BJ (cell line): ENCODE results near the gene FTO. TPM values are rescaled to one million over a fixed set of nuclear protein-coding genes. Genes with fewer than 3 reads are reported as not detected.

Experiments used
- CTCF ChIA-PET: fragments of 350-600 bp; formaldehyde crosslinking; extraction: SDS; loops from one replicate; lab custom pipeline; 2021; ENCODE audit warnings: antibody characterized with exemption, inconsistent platforms; lab: Yijun Ruan, JAX
- POLR2A ChIA-PET: fragments of 300-600 bp; sonication (Branson Sonifier 250); formaldehyde crosslinking; extraction: SDS; loops from one replicate; lab custom pipeline; 2021; ENCODE audit warnings: antibody characterized with exemption; lab: Charles Lee
- DNase-seq: peaks from one replicate; pipeline ENCODE4 v3.0.0-alpha.2; 2011; ENCODE audit warnings: low read depth
- H3K27me3 ChIP-seq: 2 replicates; pipeline ENCODE4 v1.6.0; 2011; ENCODE audit warnings: low read length; ENCODE audit not compliant: control insufficient read depth, insufficient read depth
- H3K36me3 ChIP-seq: 2 replicates; pipeline ENCODE4 v1.5.1; 2011; ENCODE audit warnings: low read length; ENCODE audit not compliant: control insufficient read depth, insufficient read depth
- H3K4me3 ChIP-seq: 2 replicates; pipeline ENCODE4 v1.5.1; 2011; ENCODE audit warnings: low read depth, mild to moderate bottlenecking, control low read depth, low read length
- polyA plus RNA-seq: library from polyadenylated mRNA; depleted of rRNA; stranded (reverse); fragments of >200 nt; gene quantifications from 2 replicates; pipeline ENCODE4 v1.2.3, GENCODE V29; 2011
- TF ChIP-seq, protein P1 (sequence below): IDR thresholded peaks from 2 replicates; pipeline ENCODE4 v1.5.1; 2011; ENCODE audit warnings: low read depth, mild to moderate bottlenecking, control low read depth, inconsistent platforms, low read length, moderate library complexity; ENCODE audit not compliant: insufficient read depth

Gene FTO
- polyA plus RNA-seq, 1 experiment, result 86.3 TPM

DNA sequence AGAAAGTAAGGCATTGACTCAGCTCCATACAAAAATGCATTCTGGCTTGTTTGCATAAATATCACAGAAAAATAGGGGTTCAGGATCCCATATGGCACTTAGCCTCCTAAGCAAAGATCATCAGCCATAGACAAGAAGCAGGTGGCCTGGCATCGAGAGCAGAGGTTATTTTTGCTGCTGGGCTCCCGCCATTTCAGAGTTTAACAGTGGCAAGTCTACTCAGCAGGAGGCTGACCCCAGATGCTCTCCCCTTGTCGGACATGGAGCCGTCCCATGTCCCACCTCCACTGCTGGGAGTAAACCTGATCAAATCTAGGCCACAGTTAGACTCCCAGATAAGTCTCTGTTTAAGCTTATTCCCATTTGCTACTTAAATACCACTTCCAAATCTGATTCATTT is 269.1 kb downstream of the FTO start:
- ChIA-PET POLR2A (no interaction called here), CTCF (interaction anchor here (0.5 to 0.7 kb wide), 2 partner anchors 229 to 423 kb away, joined by 3 read pairs; no protein-coding TSS in a partner anchor)
- no peak for DNase-seq

DNA sequence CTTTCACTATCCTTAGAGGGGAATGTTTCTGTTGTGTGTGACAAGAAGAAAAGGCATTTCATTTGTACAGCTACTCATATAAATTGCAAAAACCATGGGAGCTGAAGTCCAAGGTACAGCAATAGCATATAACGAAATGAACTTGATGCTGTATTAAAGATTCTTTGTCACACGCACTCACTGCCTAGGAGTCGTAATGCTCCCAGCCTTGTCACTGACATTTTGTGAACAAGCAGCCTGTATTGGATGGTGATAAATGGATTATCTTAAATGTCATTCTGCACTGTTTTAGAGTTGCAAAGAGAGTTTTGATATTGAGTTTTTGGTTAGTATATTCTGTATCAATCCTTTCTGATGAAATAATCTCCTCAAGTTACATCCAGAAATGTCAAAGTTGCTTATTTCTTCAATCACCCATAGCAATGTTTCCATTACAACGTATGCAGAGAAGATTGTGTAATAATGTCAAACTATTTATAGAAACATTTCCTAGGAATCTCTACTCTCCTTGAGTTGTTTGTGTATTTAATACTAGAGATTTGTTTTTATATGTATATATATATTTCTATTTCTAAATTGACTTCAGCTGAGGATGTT is 270.6 kb downstream of the FTO start:
- ChIA-PET CTCF (no interaction called here), POLR2A (no interaction called here)
- DNase-seq, result no peak
- H3K4me3 ChIP-seq, result no peak overlapping the region
- H3K36me3 ChIP-seq, result no peaks in the 10 kb centered on the region; the same call in 1 of the 2 replicates
- TF ChIP-seq, protein P1, sequence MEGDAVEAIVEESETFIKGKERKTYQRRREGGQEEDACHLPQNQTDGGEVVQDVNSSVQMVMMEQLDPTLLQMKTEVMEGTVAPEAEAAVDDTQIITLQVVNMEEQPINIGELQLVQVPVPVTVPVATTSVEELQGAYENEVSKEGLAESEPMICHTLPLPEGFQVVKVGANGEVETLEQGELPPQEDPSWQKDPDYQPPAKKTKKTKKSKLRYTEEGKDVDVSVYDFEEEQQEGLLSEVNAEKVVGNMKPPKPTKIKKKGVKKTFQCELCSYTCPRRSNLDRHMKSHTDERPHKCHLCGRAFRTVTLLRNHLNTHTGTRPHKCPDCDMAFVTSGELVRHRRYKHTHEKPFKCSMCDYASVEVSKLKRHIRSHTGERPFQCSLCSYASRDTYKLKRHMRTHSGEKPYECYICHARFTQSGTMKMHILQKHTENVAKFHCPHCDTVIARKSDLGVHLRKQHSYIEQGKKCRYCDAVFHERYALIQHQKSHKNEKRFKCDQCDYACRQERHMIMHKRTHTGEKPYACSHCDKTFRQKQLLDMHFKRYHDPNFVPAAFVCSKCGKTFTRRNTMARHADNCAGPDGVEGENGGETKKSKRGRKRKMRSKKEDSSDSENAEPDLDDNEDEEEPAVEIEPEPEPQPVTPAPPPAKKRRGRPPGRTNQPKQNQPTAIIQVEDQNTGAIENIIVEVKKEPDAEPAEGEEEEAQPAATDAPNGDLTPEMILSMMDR, result no peak
- no peaks in the 10 kb centered on the region for H3K27me3 ChIP-seq

More for the DNA sequence above, 269.1 kb downstream of the FTO start:
- TF ChIP-seq, protein P1, result no peak
- no peaks in the 10 kb centered on the region for H3K27me3 ChIP-seq
- H3K36me3 ChIP-seq, result no peaks in the 10 kb centered on the region; the same call in 1 of the 2 replicates
- no peak overlapping the region for H3K4me3 ChIP-seq

DNA sequence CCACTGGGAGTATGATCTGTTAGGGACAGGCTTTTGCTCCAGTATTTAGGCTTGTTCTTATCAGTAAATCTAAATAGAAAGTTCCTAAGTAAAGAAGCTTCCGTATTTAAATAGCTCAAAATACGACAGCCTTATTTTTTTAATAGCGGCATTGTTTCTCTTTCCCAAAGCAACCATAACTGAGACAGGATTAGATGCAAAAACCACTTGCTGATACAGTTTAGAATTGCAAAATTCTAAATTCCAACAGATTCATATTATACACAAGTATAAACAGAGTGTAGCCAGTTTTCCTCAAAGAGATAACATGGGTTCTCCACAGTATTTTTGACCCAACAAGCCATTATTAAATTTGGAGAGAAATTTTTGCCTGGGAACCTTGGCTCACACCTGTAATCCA is 276.7 kb downstream of the FTO start:
- Histone ChIP-seq H3K4me3 (no peak overlapping the region), H3K36me3 (no peaks in the 10 kb centered on the region), H3K27me3 (no peaks in the 10 kb centered on the region)
- TF ChIP-seq, protein P1, result no peak
- ChIA-PET CTCF (no interaction called here), POLR2A (no interaction called here)
- no peak for DNase-seq

DNA sequence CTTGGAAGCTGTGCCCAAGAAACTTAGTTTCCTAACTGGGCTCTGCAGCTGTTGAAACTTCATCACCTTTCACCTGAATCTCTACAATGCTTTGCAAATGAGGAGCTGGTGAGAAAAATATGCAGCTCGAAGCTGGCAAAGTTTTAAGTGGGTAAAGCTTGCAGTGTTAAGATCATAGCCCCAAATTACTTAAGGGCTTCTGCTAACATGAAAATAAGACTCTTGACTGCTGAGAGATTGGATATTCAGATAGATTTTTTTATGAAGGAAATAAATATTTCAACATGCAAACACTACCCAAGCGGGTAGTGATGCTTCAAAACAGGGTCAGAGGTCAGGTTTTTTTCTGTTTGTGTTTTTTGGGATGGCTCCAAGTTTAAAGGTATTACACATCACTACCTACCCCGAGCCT is 278.7 kb downstream of the FTO start:
- Histone ChIP-seq H3K27me3 (no peaks in the 10 kb centered on the region), H3K4me3 (no peak overlapping the region), H3K36me3 (no peaks in the 10 kb centered on the region)
- CTCF ChIA-PET, result no interaction called here
- no peak for DNase-seq
- TF ChIP-seq, protein P1, result no peak
- POLR2A ChIA-PET, result no interaction called here

DNA sequence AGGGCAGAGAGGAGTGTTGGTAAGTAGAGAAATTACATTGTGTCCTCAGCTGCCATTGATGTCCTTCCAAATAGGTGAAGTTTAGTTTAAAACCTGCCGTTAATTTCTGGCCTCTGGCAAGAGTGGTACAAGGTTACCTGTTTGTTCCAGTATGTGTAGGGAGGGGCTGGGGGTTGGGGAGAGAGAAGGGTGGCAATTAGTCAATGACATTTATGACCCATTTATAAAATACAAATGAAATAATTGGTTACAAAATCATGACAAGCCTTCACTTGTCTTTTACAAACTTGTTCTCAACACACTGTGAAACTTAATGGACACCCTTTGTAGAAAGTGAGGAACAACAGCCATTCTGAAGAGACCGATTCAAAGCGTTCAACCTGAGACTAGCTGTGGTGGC is 281.0 kb downstream of the FTO start:
- CTCF ChIA-PET, result interaction anchor here (0.6 to 1.3 kb wide), 2 partner anchors 8 to 242 kb away, joined by 3 read pairs; no protein-coding TSS in a partner anchor
- Histone ChIP-seq H3K36me3 (no peaks in the 10 kb centered on the region), H3K27me3 (no peaks in the 10 kb centered on the region), H3K4me3 (no peak overlapping the region)
- POLR2A ChIA-PET, result no interaction called here
- no peak for DNase-seq
- TF ChIP-seq, protein P1, result no peak
